ENCODE results near the gene GSDMA.
"Not testable (repeated sequence)": the region's sequence is repeated elsewhere in the genome, so short reads cannot be mapped to it uniquely, and the experiment has no call there.

Gene GSDMA

DNA sequence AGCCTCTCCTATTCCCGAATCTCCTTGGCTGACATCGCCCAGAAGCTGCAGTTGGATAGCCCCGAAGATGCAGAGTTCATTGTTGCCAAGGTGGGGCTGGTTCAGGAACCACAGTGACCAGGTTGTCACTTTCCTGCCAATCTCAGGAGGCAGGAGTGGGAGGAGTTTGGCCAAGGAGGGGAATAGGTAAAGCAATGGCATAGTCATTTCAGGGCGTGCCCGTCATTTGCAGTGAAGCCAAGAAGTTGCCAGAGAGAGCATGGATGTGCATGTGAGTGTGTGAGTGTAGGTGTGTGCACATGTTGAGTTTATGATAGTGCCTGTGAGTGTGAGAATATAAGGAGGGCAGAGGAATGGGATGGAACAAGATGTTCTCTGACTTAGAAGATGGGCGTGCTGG, 32.6 kb downstream of the GSDMA start:
- no peak for DNase-seq (ENCODE audit: low read depth in 2 of 2)

DNA sequence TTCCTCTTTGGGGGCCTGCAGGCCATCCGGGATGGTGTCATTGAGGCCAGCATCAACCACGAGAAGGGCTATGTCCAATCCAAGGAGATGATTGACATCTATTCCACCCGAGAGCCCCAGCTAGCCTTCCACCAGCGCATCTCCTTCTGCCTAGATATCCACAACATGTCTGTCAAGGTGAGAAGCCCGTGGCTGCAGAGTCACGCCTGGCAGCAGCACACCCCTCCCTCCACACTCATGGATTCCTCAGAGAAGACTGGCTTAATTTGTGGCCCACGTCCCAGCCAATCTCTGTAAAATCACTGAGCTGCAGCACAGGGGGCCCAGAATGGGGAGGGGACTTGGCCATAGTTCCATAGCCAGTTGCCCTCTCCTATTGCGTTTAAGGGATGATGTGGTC, 33.4 kb downstream of the GSDMA start:
- no peak for DNase-seq (ENCODE audit: low read depth in 2 of 2)

DNA sequence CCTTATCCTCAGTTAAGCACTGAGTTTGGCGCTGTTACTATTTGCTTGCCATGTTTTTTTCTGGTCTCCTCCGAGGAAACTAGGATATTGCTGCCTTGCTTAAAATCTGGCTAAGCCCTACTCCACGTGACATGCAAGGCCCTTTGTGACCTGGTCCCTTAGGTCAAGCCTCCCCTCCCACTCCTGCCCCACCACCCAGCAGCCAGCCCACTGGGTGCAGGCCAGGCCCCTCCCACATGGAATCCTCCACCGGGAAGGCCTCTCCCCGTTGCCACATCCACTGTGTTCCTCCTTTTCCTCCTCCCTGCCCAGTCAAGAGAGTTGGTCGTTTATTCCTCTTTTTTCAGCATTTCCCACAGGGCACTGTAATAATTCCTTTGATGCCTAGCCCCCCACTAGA, 34.0 kb downstream of the GSDMA start:
- DNase-seq (ENCODE audit: low read depth in 2 of 2): no peak

DNA sequence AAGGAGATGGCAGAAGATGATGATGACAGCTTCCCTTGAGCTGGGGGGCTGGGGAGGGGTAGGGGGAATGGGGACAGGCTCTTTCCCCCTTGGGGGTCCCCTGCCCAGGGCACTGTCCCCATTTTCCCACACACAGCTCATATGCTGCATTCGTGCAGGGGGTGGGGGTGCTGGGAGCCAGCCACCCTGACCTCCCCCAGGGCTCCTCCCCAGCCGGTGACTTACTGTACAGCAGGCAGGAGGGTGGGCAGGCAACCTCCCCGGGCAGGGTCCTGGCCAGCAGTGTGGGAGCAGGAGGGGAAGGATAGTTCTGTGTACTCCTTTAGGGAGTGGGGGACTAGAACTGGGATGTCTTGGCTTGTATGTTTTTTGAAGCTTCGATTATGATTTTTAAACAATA, 34.7 kb downstream of the GSDMA start:
- no peak for DNase-seq (ENCODE audit: low read depth in 2 of 2)

DNA sequence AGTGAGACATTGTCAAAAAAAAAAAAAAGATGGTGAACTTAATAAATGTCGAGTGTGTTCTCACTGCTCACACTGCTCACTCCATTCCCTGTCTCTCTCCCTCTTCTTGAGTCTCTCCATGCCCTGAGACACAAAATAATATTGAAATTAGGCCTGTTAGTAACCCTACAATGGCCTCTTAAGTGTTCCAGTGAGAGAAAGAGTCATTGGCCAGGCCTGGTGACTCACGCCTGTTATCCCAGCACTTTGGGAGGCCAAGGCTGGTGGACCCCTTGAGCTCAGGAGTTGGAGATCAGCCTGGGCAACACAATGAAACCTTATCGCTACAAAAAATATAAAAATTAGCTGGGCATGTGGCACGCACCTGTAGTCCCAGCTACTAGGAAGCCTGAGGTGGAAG, 36.3 kb downstream of the GSDMA start:
- no peak for DNase-seq (ENCODE audit: low read depth in 2 of 2)

DNA sequence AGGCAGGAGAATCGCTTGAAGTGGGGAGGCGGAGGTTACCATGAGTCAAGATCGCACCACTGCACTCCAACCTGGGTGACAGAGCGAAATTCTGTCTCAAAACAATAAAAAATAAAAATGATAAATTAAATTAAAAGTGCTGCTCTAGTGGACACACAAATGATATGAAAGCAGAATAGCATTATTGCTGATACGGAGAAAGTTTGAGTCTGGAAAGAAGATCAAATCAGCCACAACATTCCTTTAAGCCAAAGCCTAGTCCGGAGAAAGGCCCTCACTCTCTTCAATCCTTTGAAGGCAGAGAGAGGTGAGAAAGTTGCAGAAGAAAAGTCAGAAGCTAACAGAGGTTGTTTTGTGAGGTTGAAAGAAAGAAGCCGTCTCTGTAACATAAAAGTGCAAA, 37.4 kb downstream of the GSDMA start:
- no peak for DNase-seq (ENCODE audit: low read depth in 2 of 2)

DNA sequence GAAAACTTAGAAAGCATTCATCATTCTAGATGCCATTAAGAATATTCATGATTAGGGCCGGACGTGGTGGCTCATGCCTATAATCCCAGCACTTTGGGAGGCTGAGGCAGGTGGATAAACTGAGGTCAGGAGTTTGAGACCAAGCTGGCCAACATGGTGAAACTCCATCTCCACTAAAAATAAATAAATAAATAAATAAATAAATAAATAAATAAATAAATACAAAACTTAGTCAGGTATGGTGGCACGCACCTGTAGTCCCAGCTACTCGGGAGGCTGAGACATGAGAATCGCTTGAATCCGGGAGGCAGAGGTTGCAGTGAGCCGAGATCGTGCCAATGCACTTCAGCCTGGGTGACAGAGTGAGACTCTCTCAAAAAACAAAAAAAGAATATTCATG, 38.5 kb downstream of the GSDMA start:
- DNase-seq (ENCODE audit: low read depth in 2 of 2): not testable (repeated sequence)

DNA sequence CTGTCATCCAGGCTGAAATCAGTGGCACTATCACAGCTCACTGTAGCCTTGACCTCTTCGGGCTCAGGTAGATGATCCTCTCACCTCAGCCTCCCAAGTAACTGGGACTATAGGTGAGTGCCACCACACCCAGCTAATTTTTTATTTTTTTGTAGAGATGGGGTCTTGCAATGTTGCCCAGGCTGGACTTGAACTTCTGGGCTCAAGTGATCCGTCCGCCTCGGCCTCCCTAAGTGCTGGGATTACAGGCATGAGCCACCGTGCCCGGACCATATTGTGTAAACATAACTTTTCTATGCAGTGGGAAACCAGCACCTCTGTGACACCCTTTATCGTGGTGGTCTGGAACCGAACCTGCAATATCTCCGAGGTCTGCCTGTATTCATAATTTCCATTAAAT, 41.3 kb downstream of the GSDMA start:
- no peak for DNase-seq (ENCODE audit: low read depth in 2 of 2)

DNA sequence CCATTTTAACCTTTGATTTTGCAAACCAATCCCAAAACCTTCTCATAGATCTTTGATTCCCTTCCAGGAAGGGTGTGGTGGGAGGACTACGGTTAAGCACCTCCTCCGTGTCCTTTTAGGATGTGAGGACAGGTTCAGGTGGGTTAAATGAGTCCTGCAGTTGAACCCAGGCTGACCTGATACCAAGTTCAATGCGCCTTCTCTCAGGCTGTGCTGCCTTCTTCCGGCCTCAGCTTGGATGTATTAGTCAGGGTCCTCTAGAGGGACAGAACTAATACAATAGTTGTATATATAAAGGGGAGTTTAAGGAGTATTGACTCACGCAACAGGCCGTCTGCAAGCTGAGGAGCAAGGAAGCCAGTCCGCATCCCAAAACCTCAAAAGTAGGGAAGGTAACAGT, 41.9 kb downstream of the GSDMA start:
- no peak for DNase-seq (ENCODE audit: low read depth in 2 of 2)

DNA sequence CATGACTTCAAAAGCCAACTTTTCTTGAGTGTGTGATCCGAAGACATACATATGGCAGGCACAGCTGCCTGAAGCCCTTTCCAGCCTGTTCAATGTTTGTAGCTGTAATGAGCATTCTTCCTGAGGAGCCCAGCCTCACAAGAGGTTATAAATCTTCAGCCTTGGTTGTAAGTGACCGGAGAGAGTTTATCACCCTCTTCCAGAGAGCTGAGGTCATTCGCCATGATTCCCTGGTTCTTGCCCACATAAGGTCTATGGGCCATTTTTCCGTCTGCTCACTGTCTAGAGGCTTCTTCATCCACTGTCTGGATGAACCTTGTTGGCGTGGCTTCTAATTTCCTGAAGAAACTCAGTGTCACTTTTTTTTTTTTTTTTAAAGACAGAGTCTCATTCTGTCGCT, 42.7 kb downstream of the GSDMA start:
- DNase-seq (ENCODE audit: low read depth in 2 of 2): no peak

DNA sequence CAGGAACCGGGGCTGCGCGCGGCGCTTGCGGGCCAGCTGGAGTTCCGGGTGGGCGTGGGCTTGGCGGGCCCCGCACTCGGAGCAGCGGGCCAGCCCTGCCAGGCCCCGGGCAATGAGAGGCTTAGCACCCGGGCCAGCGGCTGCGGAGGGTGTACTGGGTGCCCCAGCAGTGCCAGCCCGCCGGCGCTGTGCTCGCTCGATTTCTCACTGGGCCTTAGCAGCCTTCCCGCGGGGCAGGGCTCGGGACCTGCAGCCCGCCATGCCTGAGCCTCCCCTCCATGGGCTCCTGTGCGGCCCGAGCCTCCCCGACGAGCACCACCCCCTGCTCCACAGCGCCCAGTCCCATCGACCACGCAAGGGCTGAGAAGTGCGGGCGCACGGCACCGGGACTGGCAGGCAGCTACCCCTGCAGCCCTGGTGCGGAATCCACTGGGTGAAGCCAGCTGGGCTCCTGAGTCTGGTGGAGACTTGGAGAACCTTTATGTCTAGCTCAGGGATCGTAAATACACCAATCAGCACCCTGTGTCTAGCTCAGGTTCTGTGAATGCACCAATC, 48.2 kb downstream of the GSDMA start:
- not testable (repeated sequence) for DNase-seq (ENCODE audit: low read depth in 2 of 2)

DNA sequence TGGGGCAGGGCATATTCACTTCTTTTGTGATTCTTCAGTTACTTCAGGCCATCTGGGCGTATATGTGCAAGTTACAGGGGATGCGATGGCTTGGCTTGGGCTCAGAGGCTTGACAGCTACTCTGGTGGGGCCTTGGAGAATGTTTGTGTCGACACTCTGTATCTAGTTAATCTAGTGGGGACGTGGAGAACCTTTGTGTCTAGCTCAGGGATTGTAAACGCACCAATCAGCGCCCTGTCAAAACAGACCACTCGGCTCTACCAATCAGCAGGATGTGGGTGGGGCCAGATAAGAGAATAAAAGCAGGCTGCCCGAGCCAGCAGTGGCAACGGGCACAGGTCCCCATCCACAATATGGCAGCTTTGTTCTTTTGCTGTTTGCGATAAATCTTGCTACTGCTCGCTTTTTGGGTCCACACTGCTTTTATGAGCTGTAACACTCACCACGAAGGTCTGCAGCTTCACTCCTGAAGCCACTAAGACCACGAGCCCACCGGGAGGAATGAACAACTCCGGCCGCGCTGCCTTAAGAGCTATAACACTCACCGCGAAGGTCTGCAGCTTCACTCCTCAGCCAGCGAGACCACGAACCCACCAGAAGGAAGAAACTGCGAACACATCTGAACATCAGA, 49.3 kb downstream of the GSDMA start:
- DNase-seq (ENCODE audit: low read depth in 2 of 2): not testable (repeated sequence)

DNA sequence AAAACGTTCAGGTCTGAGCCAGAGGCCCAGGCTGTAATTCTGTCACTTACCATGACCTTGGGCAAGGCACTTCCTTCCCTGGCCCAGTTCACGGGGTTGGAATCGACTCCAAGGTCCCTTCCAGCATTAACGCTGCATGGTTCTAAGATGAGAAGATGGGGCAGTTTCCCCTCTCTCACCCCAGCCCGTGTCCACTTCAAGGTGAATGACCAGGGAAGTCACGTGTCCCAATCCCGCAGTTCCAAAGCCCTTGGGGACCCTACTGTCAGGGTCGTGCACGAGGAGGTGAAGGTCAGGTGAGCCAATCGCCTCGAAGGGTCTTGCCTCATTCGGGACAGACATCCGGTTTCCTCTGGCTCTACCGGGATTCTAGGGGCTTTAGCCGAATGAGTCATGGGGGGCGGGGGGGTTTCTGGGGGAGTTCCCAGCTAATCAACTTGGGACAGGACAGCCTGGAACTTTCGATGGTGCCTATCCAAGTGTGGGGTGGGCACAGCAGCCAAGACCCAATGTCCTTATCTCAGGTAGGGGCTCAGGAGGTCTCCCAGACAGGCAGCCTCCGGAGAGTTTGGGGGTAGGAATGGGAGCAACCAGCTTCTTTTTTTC, 51.7 kb downstream of the GSDMA start:
- no peak for DNase-seq (ENCODE audit: low read depth in 2 of 2)

DNA sequence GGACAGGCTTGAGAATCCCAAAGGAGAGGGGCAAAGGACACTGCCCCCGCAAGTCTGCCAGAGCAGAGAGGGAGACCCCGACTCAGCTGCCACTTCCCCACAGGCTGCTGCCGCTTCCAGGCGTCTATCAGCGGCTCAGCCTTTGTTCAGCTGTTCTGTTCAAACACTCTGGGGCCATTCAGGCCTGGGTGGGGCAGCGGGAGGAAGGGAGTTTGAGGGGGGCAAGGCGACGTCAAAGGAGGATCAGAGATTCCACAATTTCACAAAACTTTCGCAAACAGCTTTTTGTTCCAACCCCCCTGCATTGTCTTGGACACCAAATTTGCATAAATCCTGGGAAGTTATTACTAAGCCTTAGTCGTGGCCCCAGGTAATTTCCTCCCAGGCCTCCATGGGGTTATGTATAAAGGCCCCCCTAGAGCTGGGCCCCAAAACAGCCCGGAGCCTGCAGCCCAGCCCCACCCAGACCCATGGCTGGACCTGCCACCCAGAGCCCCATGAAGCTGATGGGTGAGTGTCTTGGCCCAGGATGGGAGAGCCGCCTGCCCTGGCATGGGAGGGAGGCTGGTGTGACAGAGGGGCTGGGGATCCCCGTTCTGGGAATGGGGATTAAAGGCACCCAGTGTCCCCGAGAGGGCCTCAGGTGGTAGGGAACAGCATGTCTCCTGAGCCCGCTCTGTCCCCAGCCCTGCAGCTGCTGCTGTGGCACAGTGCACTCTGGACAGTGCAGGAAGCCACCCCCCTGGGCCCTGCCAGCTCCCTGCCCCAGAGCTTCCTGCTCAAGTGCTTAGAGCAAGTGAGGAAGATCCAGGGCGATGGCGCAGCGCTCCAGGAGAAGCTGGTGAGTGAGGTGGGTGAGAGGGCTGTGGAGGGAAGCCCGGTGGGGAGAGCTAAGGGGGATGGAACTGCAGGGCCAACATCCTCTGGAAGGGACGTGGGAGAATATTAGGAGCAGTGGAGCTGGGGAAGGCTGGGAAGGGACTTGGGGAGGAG, 52.5 kb downstream of the GSDMA start, which contains the start of gene CSF3:
Gene CSF3 (plus strand): TSS at position 436 of the 993 bp plus-strand sequence. CDS start 35 bp downstream, at position 471.
- no peak for DNase-seq (ENCODE audit: low read depth in 2 of 2)

DNA sequence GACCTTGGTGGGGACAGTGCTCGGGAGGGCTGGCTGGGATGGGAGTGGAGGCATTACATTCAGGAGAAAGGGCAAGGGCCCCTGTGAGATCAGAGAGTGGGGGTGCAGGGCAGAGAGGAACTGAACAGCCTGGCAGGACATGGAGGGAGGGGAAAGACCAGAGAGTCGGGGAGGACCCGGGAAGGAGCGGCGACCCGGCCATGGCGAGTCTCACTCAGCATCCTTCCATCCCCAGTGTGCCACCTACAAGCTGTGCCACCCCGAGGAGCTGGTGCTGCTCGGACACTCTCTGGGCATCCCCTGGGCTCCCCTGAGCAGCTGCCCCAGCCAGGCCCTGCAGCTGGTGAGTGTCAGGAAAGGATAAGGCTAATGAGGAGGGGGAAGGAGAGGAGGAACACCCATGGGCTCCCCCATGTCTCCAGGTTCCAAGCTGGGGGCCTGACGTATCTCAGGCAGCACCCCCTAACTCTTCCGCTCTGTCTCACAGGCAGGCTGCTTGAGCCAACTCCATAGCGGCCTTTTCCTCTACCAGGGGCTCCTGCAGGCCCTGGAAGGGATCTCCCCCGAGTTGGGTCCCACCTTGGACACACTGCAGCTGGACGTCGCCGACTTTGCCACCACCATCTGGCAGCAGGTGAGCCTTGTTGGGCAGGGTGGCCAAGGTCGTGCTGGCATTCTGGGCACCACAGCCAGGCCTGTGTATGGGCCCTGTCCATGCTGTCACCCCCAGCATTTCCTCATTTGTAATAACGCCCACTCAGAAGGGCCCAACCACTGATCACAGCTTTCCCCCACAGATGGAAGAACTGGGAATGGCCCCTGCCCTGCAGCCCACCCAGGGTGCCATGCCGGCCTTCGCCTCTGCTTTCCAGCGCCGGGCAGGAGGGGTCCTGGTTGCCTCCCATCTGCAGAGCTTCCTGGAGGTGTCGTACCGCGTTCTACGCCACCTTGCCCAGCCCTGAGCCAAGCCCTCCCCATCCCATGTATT, 53.5 kb downstream of the GSDMA start:
- DNase-seq (ENCODE audit: low read depth in 2 of 2): no peak

DNA sequence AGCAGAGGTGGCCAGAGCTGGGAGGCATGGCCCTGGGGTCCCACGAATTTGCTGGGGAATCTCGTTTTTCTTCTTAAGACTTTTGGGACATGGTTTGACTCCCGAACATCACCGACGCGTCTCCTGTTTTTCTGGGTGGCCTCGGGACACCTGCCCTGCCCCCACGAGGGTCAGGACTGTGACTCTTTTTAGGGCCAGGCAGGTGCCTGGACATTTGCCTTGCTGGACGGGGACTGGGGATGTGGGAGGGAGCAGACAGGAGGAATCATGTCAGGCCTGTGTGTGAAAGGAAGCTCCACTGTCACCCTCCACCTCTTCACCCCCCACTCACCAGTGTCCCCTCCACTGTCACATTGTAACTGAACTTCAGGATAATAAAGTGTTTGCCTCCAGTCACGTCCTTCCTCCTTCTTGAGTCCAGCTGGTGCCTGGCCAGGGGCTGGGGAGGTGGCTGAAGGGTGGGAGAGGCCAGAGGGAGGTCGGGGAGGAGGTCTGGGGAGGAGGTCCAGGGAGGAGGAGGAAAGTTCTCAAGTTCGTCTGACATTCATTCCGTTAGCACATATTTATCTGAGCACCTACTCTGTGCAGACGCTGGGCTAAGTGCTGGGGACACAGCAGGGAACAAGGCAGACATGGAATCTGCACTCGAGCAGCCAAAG, 54.7 kb downstream of the GSDMA start:
- DNase-seq (ENCODE audit: low read depth in 2 of 2): no peak

DNA sequence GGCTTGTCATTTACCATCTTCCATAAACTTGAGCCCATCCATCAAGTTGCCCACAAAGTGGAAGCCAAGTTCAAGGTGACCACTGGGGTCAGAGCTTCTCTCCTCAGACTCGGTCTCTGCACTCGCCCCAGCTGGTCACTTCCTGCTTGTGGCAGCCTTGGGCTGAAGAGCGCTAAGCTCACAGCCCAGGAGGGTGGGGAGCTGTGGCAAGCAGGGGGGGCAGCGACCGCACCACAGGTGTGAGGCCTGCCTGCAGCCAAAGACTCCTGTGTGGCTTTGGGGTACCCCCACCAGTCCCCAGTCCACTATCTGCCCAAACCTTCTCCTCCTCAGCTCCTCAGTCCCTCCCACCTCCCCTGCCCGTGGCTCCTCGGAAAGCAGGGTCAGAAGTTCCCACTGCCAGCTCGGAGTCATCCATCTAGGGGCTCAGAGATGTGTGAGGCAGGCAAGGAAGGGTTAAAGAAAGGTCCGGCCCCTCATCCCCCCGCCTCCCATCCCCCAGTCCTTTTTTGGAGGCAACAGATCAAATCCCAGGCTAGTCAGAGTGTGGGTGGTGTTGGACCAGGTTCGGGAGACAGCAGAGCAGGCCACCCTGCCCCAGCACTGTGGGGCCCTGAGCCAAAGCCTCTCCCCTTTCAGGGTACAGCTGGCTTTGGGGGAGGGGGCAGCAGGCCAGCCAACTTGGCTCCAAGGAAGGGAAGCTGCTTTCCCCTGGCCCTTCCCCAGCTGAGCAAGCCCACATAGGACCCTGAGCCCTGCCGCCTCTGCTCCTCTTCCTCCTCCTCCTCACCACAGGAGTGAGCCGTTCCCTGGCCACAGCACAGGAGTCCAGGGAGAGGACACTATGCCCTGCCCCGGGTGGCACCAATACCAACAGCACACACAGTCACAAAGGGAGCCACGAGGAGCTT, 55.7 kb downstream of the GSDMA start:
- no peak for DNase-seq (ENCODE audit: low read depth in 2 of 2)

DNA sequence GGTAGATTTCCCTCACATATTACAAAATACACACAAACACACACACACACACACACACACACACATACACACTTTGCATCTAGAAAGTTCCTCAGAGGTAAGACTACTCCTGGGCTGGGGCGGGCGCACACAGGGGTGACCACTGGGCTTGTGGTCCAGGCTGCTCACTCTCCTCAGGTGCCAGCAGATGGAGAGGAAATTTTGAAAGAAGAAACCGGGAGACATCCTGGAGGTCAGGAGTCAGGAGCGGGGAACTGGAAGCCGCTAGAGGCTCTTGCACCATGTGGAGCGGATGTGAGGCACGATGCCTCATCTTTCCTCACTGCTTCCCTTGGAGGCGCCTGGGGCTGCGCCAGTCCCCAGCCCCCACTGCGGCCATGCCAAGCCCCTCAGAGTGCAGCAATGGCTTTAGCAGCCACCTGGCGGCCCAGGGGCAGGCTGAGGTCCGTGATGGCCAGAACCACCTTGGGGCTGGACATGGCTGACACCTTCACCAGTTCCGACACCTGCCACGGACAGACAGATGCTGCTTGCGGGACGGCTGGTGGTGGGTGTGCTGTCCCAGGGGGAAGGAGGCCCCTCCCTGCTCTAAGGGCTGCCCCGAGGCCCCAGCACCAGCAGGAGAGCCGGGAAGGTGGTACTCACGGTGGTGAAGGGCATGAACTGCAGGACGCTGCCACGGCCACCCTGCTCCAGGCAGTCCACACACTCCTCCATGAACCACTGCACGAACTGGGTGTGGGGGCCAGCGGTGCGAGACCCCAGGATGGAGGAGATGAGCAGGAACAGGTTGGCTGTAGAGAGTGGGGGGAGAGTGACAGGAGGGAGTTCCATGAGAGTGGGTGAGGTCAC, 56.6 kb downstream of the GSDMA start:
- no peak for DNase-seq (ENCODE audit: low read depth in 2 of 2)

DNA sequence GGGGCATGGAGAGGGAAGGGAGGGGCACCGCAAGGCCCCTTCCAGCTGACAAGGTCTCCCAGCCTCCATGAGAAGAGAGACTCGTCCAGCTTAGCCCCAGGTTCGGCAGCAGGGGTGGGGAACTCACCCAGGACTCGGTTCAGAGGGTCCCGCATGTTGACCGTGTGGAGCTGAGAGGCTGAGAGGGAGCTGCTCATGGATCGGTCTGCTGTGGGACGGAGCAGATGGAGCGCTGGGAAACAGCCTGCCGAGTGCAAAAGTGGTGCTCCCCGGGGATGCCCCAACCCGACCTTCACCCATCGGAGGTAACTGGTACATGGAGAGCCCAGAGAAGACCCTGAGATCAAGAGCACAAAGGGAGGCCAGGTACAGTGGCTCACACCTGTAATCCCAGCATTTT, 57.3 kb downstream of the GSDMA start:
- DNase-seq (ENCODE audit: low read depth in 2 of 2): no peak

All from stimulated activated CD8-positive, alpha-beta memory T cell treated with anti-CD3 and anti-CD28 coated beads, Interleukin-15, amount 100 ng/mL, for 48 hours (primary cell).